ENCODE measurements around the gene NTF4.

The NTF4 gene, protein sequence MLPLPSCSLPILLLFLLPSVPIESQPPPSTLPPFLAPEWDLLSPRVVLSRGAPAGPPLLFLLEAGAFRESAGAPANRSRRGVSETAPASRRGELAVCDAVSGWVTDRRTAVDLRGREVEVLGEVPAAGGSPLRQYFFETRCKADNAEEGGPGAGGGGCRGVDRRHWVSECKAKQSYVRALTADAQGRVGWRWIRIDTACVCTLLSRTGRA

DNA sequence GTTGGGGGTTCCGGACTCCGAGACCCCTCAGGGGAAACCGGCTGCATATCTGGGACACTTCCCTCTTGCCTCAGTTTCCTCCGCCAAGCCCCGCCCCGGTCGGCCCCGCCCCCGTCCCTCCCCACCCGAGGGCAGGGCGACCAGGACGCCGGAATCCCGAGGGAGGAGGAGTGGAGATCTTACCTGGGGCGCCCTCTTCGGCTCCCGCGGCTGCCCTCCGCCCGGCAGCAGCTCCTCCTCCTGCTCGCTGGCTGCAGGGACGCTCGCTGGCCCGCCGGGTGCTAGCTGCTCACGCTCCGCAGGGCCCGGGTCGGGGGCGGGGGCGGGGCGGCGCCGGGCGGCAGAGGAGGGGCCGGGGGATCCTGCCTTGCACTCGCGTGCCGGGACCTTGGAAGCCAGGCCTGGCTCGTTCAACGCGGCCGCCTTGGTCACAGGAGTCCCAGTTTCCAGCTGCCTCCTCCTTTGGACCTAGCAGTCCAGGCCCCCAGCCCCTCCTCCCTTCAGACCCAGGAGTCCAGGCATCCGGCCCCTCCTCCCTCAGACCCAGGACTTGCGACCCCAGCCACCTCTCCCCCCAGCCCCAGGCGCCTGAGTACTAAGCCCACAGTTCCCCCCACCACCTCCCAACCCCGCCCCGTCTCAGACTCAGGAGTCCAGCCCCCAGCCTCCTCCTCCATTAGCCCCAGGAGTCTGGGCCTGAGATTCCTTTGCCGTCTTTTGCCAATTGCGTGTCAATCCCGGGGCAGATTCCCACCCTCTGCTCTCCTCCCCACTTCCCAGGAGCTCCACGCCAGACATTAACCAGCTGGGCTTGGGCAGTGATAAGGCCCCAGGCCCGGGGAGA, at the start of gene NTF4:
TSS of gene NTF4 (minus strand) at position 51 of the 844 bp plus-strand sequence. CDS start 2,821 bp downstream, outside the sequence.
- DNase-seq: no peak

DNA sequence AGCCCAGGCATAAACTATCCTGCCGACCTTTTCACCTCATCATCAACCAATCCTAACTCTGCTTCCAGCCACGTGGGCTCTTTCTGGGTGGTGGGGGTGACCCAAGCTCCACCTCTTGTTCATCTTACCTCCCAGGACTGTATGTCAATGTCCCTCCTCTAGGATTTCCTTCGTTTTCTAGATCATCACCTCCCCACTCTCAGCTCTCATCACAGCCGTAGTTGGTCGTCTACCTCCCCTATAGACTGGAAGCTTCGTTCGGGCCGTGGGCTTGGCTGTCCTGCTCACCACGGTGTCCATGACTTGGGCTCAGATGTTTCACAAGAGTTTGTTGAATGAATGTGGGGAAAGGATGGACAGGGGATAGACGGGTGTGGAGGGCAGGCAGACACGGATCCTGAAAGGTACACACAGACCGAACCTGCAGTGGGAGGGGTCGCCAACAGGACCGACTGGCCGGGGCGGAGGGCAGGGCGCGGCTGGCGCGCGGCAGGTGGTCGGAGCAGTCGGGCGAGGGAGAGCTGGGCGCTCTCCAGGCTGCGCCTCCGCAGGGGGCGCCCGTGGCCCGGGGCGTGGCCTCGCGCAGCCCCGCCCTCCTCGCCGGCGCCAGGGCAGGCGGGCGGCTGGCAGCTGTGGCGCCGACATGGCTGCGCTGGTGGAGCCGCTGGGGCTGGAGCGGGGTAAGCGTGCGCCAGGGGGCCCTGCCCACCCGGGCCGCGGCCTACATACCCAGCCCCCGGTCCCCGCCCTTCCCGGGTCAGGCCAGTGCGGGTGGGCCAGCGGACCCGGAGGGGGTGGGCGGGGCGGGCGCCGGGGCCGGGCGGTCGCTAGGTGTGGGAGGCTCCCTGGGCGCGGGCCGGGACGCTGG, 49.4 kb upstream of the NTF4 start, which contains the start of gene LIN7B:
TSS of gene LIN7B (plus strand) at position 609 of the 868 bp plus-strand sequence. CDS start at position 644, 35 bp downstream.
- DNase-seq: peak; percentile 53 to 55

DNA sequence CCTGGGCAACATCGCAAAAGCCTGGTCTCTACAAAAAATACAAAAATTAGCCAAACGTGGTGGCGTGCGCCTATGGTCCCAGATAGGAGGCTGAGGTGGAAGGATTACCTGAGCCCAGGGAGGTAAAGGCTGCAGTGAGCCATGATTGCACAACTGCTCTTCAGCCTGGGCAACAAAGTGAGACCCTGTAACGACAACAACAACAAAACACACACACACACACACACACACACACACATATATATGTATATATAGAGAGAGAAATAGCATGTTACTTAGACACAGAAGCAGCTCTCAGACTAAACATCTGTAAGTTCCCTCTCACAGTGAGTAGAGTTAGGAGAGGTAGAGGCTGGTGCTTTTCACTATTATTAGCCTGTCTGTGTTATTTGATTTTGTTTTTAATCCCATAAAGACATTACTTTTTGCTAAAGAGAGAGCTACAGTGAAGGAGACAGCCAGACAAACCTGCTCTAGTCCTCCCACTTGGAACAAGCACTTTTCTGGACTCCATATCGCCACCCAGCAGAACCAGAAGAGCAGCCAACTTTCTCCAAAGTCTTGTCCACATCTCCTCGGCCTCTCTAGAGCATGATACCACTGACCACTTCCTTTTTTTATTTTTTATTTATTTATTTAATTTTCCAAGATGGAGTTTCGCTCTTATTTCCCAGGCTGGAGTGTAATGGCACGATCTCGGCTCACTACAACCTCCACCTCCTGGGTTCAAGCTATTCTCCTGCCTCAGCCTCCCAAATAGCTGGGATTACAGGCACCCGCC, 46.8 kb upstream of the NTF4 start:
- no peak for DNase-seq

DNA sequence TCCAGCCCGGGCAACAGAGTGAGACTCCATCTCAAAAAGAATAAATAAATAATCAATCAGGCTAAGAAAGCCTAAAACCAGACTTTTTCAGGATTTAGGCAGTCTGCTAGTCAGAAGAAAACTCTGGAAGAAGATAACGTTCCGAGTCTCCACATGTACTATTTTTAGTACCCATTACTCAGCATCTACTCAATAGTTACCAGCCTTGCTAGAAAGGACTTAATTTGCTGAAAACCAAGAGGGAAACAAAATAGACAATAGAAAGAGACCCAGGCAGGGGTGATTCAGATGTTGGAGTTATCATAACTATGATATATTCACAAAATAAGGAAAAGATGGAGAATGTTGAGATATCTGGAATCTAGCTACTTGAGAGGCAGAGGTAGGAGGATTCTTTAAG, 45.9 kb upstream of the NTF4 start:
- DNase-seq: no peak

DNA sequence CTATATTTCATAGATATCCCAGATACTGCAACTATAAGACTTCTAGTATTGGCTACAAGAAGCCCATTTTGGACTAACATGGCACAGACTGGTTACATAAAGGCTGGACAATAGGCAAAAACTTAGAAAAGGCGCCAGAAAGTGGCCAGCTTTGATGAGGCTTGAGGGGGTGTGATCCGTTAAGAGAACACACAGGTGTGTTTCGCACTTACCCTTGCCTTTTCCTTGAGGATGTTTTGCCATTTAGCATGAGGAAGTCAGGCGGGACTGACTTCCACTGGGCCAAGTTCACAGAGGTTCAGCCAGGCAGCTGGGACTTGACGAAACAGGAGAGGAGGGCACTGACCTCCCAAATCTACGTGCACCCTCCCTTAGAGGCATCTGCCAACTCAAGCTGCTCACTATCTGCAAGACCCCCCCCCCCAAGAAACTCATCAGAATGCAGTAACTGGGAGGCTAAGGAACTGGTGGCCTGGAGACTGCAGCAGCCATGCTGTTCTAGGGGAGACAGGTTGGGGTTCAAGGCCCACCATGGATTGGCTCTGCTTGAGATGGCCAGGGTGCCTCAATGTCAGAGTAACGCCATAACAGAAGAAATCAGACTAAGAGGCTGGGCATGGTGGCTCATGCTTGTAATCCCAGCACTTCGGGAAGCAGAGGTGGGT, 45.1 kb upstream of the NTF4 start:
- DNase-seq: no peak

DNA sequence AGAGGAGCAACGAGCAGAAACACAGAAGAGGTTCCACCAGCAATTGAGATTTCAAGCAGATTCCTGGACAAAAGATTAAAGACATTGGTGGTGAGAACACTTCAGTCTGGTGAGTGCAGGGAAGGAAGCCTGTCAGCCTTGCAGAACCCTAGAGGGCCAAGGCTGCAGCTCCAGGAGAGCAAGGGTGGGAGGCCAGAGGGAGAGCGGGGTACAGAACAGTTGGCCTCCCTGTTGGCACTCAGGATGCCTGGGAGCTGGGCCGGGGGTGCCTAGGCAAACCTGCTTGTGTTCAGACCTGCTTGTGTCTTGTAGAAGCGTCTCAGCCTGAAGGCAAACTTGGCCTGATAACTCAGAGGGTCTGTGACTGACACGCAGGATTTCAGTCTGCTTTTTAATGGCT, 44.4 kb upstream of the NTF4 start:
- no peak for DNase-seq

DNA sequence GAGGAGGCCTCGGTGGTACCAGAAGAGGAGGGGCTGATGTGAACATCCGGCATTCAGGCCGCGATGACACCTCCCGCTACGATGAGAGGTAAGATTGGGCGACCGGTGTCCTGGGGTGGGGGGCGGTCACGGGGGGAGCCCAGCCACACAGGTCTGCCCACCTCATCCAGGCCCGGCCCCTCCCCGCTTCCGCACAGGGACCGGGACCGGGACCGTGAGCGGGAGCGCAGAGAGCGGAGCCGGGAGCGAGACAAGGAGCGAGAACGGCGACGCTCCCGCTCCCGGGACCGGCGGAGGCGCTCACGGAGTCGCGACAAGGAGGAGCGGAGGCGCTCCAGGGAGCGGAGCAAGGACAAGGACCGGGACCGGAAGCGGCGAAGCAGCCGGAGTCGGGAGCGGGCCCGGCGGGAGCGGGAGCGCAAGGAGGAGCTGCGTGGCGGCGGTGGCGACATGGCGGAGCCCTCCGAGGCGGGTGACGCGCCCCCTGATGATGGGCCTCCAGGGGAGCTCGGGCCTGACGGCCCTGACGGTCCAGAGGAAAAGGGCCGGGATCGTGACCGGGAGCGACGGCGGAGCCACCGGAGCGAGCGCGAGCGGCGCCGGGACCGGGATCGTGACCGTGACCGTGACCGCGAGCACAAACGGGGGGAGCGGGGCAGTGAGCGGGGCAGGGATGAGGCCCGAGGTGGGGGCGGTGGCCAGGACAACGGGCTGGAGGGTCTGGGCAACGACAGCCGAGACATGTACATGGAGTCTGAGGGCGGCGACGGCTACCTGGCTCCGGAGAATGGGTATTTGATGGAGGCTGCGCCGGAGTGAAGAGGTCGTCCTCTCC, 43.2 kb upstream of the NTF4 start:
- no peak for DNase-seq

DNA sequence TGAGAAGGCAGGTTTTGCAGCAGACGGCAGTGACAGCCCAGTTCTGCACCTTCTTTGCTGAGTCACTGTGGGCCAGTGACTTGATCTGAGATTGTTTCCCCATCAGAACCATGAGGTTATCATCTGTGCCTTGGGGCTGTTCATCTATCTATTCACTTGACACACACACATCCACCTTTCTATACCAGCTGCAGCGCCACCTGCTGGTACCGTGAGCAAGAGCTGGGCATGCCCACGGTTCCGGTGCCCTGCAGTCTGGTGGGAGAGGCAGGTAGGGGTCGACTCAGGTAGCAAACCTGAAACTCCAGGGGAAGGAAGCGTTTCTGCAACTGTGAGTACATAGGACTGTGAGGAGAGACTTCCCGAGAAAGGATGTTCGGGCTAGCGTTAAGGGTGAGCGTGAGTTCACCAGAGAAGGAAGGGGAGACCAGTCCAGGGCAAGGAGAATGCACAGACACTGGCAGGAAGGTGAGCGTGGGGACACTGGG, 42.1 kb upstream of the NTF4 start:
- peak; percentile 62 to 67 for DNase-seq

DNA sequence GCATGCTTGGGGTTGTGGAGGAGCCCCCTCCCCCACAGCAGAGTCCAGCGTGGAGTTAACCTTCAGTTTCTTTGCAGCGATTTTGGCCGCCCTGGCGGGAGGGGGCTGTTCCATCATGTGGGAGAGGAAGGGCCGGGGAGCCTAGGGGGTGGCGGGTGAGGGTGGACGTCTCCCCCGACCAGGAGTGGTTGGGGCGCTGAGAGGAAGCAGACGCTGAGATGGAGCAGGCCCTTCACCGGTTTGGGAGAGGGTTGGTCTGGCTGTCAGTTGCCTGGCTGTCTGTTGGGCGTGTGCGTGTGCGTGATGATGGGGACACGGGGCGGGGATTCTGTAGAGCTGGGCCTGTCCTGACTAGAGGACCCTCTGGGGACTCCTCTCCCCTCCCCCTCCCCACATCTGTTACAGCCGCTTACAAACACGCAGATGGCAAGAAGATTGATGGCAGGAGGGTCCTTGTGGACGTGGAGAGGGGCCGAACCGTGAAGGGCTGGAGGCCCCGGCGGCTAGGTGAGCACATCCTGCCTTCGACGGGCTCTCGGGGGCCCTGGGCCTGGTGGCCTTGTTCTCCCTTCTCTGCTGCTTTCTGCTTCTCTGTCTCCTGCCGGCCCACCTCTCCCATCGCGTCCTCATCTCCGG, 39.7 kb upstream of the NTF4 start:
- DNase-seq: no peak

DNA sequence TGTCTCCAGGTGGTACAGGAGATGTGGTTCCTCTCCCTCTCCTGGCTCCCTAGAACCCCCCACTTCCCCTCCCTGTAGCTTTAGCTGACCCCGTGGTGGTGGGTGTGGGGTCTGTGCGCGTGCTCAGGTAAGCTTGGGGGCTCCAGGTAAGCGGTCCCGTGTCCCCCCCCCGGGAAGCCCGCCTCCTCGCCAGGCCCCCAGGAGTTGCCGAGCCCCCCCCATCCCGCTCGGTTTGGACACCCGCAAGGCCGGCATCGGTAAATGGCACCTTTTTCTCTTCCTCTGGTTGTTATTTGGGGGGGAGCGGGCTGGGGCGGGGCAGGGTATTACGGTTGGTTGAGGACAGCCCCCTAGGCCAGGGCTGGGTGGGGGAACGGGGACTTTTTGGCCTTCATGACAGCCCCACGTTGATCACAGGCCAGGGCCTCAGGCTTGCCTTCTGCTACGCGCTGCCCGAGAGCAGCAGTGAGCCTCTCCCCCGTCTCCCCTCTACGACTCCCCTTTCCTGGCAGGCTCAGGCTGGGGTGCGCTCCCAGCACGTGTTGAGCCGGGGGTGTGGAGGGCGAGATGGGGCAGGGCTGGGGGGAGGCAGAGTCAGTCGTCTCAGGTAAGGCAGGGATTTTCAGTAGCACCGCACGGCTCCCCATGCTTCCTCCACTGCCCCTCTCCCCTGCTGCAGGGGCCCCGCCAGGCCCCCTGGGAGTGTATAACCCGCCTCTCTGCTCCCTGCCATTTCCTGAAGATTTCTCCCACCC, 38.9 kb upstream of the NTF4 start:
- DNase-seq: no peak

DNA sequence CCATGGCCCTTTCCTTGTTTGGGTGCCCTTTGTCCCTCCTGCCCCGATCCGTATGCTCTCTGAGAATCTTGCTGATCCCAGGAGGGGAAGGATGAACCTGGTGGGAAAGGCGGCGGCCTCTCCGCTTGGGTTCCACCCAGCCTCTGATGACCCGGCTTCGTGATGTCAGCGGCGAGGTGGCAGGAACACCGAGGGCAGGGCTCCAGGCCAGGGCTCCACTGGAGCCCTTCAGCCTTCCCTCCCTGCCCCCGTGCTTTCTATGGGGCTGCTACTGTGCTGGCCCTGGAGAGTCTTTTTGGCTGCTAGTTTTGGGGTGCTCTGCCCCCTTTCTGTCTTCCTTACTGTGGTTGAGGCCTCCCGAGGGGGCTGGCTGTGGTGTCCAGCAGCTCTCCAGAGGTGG, 37.7 kb upstream of the NTF4 start:
- no peak for DNase-seq

DNA sequence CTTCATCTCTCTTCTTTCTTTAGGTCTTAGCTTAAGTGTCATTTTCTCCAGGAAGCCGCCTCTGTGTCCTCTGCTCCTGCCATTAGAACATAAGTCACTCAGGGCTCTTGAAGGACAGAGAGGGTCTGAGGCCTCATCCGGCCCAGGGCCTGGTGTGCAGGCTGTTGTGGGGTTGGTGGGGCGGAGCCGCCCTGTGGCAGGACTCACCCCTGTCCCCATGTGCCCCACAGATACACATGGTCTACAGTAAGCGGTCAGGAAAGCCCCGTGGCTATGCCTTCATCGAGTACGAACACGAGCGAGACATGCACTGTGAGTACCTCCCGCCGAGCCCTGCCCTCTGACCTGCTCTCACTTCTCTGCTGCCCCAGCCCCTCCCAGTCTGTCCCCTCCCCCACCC, 36.5 kb upstream of the NTF4 start:
- DNase-seq: no peak

DNA sequence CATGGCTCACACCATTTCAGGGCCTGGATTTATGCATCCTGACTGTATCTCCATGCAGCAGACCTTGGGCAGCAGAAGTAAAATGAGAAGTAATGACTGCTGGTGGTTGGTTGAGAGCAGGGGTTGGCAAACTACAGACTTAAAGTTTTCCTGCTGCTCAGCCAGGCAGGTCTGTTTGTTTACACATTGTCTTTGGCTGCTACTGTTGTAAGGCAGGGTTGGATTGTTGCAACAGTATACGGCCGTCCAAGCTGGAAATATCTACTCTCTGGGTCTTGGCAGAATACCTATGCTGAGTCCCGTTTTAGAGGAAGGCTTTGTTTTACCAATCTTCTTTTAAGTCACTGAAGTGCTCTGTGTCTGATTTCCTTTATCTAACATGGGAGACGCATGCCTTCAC, 34.2 kb upstream of the NTF4 start:
- DNase-seq: no peak

DNA sequence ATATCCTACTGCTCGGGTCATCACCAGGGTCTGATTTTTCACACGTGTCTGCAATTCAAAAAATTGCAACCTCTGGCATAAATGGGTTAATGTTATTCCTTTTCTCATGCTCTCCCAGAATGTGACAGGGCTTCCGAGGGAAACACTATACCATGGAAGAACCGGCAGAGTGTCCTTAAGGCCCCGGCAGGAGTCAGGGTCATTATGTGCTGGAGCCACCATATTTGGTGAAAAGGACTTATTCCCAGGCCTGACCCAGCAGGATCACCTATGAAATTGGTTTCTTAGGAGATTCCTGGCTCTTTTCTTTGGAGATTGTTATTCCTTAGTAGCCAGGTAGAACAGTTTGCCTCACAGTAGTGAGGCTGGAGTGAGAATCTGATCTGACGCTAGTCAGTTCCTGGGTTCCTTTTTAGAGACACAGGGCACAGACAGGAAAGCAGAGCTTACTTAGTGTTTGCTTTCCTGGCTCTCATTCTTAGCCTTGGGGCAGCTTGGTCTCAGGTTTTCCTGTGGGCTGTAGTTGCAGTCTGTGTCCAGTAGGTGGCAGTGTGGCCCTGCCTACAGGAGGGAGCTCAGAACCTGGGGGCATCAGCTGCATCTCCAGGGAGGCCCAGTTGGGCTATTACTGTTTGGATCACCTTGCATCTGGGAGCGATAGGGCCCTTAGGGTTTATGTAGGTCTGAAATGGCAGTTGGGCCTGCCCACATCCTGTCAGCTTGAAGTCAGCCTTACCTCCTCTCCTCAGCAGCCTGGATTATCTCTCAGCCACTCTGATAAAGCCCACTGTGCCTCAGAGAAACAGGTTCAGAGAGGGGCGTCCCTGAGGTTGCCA, 33.1 kb upstream of the NTF4 start:
- DNase-seq: peak; percentile 61 to 67

DNA sequence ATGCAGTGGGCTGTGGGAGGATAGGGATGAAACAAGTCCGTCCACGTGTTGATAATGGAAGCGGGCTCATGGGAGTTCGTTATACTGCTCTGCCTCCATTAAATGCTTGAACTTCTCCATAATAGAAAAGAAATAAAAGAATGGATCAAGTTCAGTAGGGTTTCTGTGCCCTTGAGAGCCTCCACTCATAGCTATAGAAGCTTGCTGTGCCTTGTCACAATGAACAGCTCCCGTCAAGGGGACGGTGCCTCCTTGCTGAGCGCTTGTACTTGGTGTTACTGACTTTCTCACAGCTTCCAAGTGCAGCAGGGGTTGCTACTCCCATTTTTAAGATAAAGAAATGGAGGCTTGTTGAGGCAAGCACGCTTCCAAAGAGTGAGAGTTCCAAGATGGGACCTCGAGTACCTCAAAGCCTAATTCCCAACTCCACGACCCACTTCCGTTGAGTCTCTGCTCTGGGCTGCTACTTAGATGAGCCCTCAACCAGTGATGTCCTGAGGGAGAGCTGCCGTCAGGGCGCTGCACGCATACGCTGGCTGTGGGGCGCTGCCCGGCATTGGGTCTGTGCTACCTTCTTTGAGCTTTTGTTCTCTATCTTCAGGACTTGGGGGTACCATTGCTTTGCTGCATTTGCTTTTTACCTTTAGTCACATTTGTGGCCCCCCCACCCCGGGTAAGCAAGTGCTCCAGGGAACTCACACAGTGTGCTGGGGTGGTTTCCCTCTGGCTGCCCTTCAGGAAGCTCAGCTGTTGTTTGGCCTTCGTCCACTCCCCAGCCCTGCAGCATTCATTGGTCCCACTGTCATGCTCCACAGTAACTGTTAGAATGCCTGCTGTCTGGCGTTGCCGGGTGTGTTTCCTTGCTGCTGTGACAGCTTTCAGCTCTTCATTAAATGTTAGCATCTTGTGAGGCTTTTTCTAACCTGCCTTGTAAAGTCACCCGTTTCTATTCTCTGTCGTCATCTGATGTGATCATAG, 30.2 kb upstream of the NTF4 start:
- no peak for DNase-seq

DNA sequence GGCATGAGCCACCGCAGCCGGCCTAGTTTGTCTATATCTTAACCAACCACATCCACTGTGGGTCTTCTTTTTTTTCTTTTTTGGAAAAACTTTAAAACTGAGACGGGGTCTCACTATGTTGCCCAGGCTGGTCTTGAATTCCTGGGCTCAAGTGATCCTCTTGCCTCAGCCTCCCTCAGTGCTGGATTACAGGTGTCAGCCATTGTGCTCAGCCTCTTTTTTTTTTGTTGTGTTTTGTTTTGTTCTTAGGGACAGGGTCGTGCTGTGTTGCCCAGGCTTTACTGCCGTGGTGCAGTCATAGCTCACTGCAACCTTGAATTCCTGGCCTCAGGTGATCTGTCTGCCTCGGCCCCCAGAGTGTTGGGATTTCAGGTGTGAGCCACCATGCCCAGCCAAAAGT, 28.1 kb upstream of the NTF4 start:
- DNase-seq: no peak

DNA sequence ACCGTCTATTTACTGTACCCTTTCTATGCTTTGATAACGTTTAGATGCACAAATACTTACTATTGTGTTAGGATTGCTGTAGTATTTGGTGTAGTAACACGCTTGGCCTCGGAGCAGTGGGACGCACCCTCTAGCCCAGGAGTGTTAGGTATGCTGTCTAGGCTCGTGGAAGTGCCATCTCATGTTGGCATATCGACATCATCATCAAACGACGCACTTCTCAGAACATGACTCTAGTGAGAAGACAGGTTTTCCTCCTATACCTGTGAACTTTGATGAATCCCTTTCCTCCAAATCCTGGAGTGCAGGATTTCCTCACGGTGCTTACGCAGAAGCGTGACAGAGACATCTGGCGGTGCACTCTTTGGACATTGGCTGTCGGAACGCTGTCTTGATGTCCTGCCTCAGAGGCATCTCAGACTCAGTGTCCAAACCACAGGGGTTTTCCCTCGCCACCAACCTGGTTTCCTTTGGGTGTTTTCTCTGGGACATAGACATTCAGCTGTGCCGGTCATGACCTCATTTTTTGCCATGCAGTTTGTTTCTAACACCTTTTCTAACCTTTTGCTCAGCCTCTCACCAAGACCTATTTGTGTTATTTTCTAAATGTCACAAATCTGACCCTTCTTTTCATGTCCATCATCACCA, 26.9 kb upstream of the NTF4 start:
- DNase-seq: no peak

Data from activated CD4-positive, alpha-beta T cell treated with anti-CD3 and anti-CD28 coated beads, Interleukin-2, amount 50 U/mL, for 4 hours (primary cell).